Glutamatergic neuron (in vitro differentiated cells): ENCODE data around the gene NEGR1. TPM values are rescaled to one million over a fixed set of nuclear protein-coding genes. Genes with fewer than 3 reads are reported as not detected.

Source experiments
- DNase-seq: peaks from one replicate; pipeline ENCODE4 v3.0.0; 2022
- H3K27ac Mint-ChIP-seq: one replicate; pipeline ENCODE4 v1.8.0; 2020; ENCODE audit warnings: mild to moderate bottlenecking, mixed read lengths, inconsistent platforms; ENCODE audit not compliant: unreplicated experiment
- H3K27me3 Mint-ChIP-seq: one replicate; pipeline ENCODE4 v1.8.0; 2020; ENCODE audit warnings: mild to moderate bottlenecking, moderate library complexity, mixed read lengths, inconsistent platforms; ENCODE audit not compliant: unreplicated experiment
- H3K36me3 Mint-ChIP-seq: one replicate; pipeline ENCODE4 v1.8.0; 2020; ENCODE audit warnings: mild to moderate bottlenecking, mixed read lengths, inconsistent platforms; ENCODE audit not compliant: unreplicated experiment
- H3K4me1 Mint-ChIP-seq: one replicate; pipeline ENCODE4 v1.8.0; 2020; ENCODE audit warnings: mild to moderate bottlenecking, low read depth, mixed read lengths, inconsistent platforms; ENCODE audit not compliant: unreplicated experiment
- H3K4me3 Mint-ChIP-seq: one replicate; pipeline ENCODE4 v1.8.0; 2020; ENCODE audit warnings: mild to moderate bottlenecking, mixed read lengths, inconsistent platforms; ENCODE audit not compliant: unreplicated experiment
- H3K9me3 Mint-ChIP-seq: one replicate; pipeline ENCODE4 v1.8.0; 2020; ENCODE audit warnings: mild to moderate bottlenecking, moderate library complexity, mixed read lengths, inconsistent platforms; ENCODE audit not compliant: unreplicated experiment
- total RNA-seq: library from RNA; stranded (reverse); fragmentation: NEBNext Ultra II Directional; extraction: Animal tissue kit (Norgen Biotek cat#: 25700); gene quantifications from one replicate; pipeline ENCODE4 v1.2.1, GENCODE V29; 2021; ENCODE audit not compliant: unreplicated experiment
- TF ChIP-seq, protein P1 (sequence below): fragments of 200-600 bp; sonication (generic); IDR thresholded peaks from one replicate; pipeline ENCODE4 v1.5.0; 2021; ENCODE audit not compliant: partially characterized antibody, unreplicated experiment

The NEGR1 gene
- total RNA-seq, 1 donor from 2014 or later = 0.51 TPM

- TF ChIP-seq, protein P1, sequence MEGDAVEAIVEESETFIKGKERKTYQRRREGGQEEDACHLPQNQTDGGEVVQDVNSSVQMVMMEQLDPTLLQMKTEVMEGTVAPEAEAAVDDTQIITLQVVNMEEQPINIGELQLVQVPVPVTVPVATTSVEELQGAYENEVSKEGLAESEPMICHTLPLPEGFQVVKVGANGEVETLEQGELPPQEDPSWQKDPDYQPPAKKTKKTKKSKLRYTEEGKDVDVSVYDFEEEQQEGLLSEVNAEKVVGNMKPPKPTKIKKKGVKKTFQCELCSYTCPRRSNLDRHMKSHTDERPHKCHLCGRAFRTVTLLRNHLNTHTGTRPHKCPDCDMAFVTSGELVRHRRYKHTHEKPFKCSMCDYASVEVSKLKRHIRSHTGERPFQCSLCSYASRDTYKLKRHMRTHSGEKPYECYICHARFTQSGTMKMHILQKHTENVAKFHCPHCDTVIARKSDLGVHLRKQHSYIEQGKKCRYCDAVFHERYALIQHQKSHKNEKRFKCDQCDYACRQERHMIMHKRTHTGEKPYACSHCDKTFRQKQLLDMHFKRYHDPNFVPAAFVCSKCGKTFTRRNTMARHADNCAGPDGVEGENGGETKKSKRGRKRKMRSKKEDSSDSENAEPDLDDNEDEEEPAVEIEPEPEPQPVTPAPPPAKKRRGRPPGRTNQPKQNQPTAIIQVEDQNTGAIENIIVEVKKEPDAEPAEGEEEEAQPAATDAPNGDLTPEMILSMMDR = no peak
- Mint-ChIP-seq H3K4me1 (no peaks in the 10 kb centered on the region), H3K27me3 (no peaks in the 10 kb centered on the region)
Measured at GRCh38 chr1:71930511-71930910, 351.8 kb downstream of the NEGR1 start.

DNA sequence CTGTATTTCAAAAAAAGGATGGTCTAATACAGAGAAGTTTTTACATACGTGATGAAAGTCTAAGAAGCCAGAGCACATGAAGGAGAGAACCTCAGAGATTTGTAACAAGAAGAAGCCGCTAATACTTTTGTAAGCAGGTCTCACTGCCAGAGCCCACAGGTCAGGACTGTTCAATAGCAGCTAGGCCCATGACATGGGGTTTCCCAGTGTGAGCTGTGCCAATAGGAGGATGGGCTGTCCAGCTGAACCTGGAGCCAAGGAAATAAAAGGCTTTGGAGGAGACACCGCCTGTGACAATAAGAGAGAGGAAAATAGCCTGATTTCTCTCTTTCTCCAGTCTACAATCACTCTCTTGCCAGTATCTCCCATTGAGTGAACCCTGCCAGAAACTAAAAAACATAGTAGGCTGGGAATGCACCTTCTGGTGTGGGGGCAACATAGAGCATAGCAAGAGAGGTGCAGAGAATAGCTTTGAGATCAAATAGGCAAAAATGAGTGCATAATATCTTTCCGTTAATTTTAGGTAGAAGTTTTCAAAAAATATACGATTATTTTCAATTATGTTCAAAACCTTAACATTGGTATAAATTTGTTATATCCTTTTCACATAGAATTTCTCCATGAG, 360.3 kb downstream of the NEGR1 start:
- H3K9me3 Mint-ChIP-seq = no peaks in the 10 kb centered on the region
- no peak overlapping the region for H3K27ac Mint-ChIP-seq
- DNase-seq = no peak
- H3K4me3 Mint-ChIP-seq = no peak overlapping the region
- H3K27me3 Mint-ChIP-seq = peaks cover 2% of the 10 kb centered on the region
- TF ChIP-seq, protein P1 = no peak
- no peaks in the 10 kb centered on the region for H3K36me3 Mint-ChIP-seq
- no peaks in the 10 kb centered on the region for H3K4me1 Mint-ChIP-seq

More at GRCh38 chr1:71930511-71930910, 351.8 kb downstream of the NEGR1 start:
- Mint-ChIP-seq H3K36me3 (no peaks in the 10 kb centered on the region), H3K4me3 (no peak overlapping the region), H3K27ac (no peak overlapping the region), H3K9me3 (no peaks in the 10 kb centered on the region)
- DNase-seq = no peak

- DNase-seq = no peak
- TF ChIP-seq, protein P1 = no peak
- no peaks in the 10 kb centered on the region for H3K4me1 Mint-ChIP-seq
- H3K27me3 Mint-ChIP-seq = peaks cover 2% of the 10 kb centered on the region
- H3K36me3 Mint-ChIP-seq = no peaks in the 10 kb centered on the region
- no peaks in the 10 kb centered on the region for H3K9me3 Mint-ChIP-seq
- no peak overlapping the region for H3K27ac Mint-ChIP-seq
- H3K4me3 Mint-ChIP-seq = no peak overlapping the region
Measured at GRCh38 chr1:71921204-71921603, 361.1 kb downstream of the NEGR1 start.

GRCh38 chr1:71920556-71920955, 361.8 kb downstream of the NEGR1 start:
- Mint-ChIP-seq H3K4me1 (no peaks in the 10 kb centered on the region), H3K36me3 (no peaks in the 10 kb centered on the region), H3K27me3 (peaks cover 2% of the 10 kb centered on the region), H3K9me3 (no peaks in the 10 kb centered on the region), H3K27ac (no peak overlapping the region), H3K4me3 (no peak overlapping the region)
- TF ChIP-seq, protein P1 = no peak
- no peak for DNase-seq

DNA sequence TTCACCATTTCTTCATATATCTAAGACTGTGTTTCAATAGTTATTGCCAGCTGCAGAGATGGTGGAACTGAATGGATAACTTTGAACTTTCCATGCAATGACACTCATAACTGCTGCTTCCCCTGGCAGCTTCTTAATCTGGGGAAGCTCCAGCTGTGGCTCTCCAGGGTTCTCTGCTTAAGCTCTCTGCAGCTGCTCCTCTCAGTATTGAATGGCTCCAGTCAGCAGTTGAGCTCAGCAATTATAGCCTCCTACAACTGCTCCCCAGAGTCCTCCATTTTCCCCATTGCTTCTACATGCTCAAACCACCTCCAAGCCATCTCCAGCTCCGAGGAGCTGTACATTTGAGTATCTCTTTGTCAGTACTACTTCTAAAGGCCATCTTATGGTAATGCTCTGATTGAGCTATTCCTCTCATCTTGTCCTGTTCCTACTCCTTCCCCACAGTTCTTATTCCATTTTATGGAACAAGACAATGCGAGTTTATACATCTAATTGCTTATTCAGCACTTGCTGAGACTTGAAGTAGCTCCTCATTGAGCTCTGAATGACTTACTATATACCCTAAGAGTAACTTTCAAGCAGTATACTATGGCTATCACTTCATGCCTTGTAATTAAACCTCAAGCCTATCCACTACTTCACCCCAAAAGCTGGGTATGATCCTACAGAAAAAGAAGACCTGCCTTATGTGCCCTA, 362.4 kb downstream of the NEGR1 start:
- Mint-ChIP-seq H3K4me3 (no peak overlapping the region), H3K4me1 (no peaks in the 10 kb centered on the region), H3K9me3 (no peaks in the 10 kb centered on the region), H3K27me3 (peaks cover 2% of the 10 kb centered on the region), H3K27ac (no peak overlapping the region), H3K36me3 (no peaks in the 10 kb centered on the region)
- TF ChIP-seq, protein P1 = no peak
- no peak for DNase-seq
